Mesendoderm (in vitro differentiated cells): ENCODE results near the gene CSNK1E.
A peak's percentile ranks its signal among the peaks of the same experiment; 100 is the strongest.
"Not testable (repeated sequence)": the region's sequence is repeated elsewhere in the genome, so short reads cannot be mapped to it uniquely, and the experiment has no call there.

ENCODE experiments used
- DNase-seq: peaks from one replicate; pipeline ENCODE4 v3.0.0; 2013
- H2AK5ac ChIP-seq: 2 replicates; pipeline ENCODE4 v1.6.1; 2013; ENCODE audit warnings: low read length, inconsistent platforms
- H2BK120ac ChIP-seq: 2 replicates; pipeline ENCODE4 v1.6.1; 2013; ENCODE audit warnings: low read depth, mild to moderate bottlenecking, low read length, moderate library complexity, mixed read lengths
- H2BK15ac ChIP-seq: replicated peaks from 2 replicates; pipeline ENCODE4 v1.6.1; 2013; ENCODE audit warnings: low read depth, mild to moderate bottlenecking, moderate library complexity
- H2BK5ac ChIP-seq: 2 replicates; pipeline ENCODE4 v1.6.1; 2013; ENCODE audit warnings: low read length, inconsistent platforms
- H3K18ac ChIP-seq: 2 replicates; pipeline ENCODE4 v1.6.1; 2013; ENCODE audit warnings: mild to moderate bottlenecking, low read length, mixed read lengths
- H3K23ac ChIP-seq: one replicate; pipeline ENCODE4 v1.6.1; 2013; ENCODE audit warnings: low read length
- H3K27ac ChIP-seq: 2 replicates; pipeline ENCODE4 v1.5.1; 2013; ENCODE audit warnings: low read depth, mild to moderate bottlenecking, inconsistent platforms, low read length, moderate library complexity
- H3K27me3 ChIP-seq: 2 replicates; pipeline ENCODE4 v1.6.1; 2013; ENCODE audit warnings: low read length, control low read depth, mild to moderate bottlenecking, inconsistent platforms; ENCODE audit not compliant: insufficient read depth, poor library complexity
- H3K36me3 ChIP-seq: 2 replicates; pipeline ENCODE4 v1.6.1; 2013; ENCODE audit warnings: low read length, inconsistent platforms; ENCODE audit not compliant: control insufficient read depth, insufficient read depth
- H3K4ac ChIP-seq: one replicate; pipeline ENCODE4 v1.6.1; 2013; ENCODE audit warnings: low read depth, mild to moderate bottlenecking, low read length, moderate library complexity
- H3K4me1 ChIP-seq: 2 replicates; pipeline ENCODE4 v1.6.1; 2013; ENCODE audit warnings: low read depth, low read length, inconsistent platforms; ENCODE audit not compliant: control insufficient read depth
- H3K4me2 ChIP-seq: 2 replicates; pipeline ENCODE4 v1.6.1; 2013; ENCODE audit warnings: low read length
- H3K4me3 ChIP-seq: 2 replicates; pipeline ENCODE4 v1.5.1; 2013; ENCODE audit warnings: mild to moderate bottlenecking, low read length
- H3K56ac ChIP-seq: one replicate; pipeline ENCODE4 v1.6.1; 2013; ENCODE audit warnings: low read length
- H3K79me1 ChIP-seq: 2 replicates; pipeline ENCODE4 v1.6.1; 2013; ENCODE audit warnings: low read length, inconsistent platforms
- H3K79me2 ChIP-seq: 2 replicates; pipeline ENCODE4 v1.6.1; 2013; ENCODE audit warnings: mild to moderate bottlenecking, low read length; ENCODE audit not compliant: control insufficient read depth, insufficient read depth
- H3K9ac ChIP-seq: 2 replicates; pipeline ENCODE4 v1.6.1; 2013; ENCODE audit warnings: low read length, inconsistent platforms
- H4K5ac ChIP-seq: one replicate; pipeline ENCODE4 v1.6.1; 2013; ENCODE audit warnings: low read length
- H4K8ac ChIP-seq: one replicate; pipeline ENCODE4 v1.6.1; 2013; ENCODE audit warnings: low read depth, mild to moderate bottlenecking, control low read depth, low read length, moderate library complexity
- WGBS: extraction: QIAGEN DNeasy Blood & Tissue Kit; methylation state at CpG from one replicate; pipeline ENCODE4 v1.1.7; 2013; ENCODE audit warnings: low lambda C conversion rate, missing lambda C conversion rate; ENCODE audit not compliant: insufficient coverage; ENCODE audit errors: extremely low coverage; 5-methylcytosine and 5-hydroxymethylcytosine counted together

CSNK1E gene

GRCh38 chr22:38357971-38358370, 40.7 kb upstream of the CSNK1E start:
- H2BK15ac ChIP-seq, H3K79me2 ChIP-seq, H4K8ac ChIP-seq, H3K4me1 ChIP-seq, H3K4me2 ChIP-seq, H3K56ac ChIP-seq, DNase-seq, H4K5ac ChIP-seq, H3K4me3 ChIP-seq, H3K36me3 ChIP-seq, H2BK5ac ChIP-seq, H3K27ac ChIP-seq, H3K23ac ChIP-seq, H3K79me1 ChIP-seq, H3K4ac ChIP-seq, H3K27me3 ChIP-seq, H2AK5ac ChIP-seq, H2BK120ac ChIP-seq, H3K9ac ChIP-seq, H3K18ac ChIP-seq: not testable (repeated sequence)
- no CpG with 5 or more reads among the region's 10 CpGs for WGBS

- no peaks in the 10 kb centered on the region for H3K79me2 ChIP-seq
Measured at GRCh38 chr22:38355275-38355674, 38.0 kb upstream of the CSNK1E start.

GRCh38 chr22:38353701-38354100, 36.5 kb upstream of the CSNK1E start:
- H3K79me2 ChIP-seq = no peaks in the 10 kb centered on the region
- peak overlapping the region; percentile 92 for H3K27ac ChIP-seq
- H3K23ac ChIP-seq = no peak overlapping the region
- DNase-seq = peak; percentile 88
- H3K4me2 ChIP-seq = no peak overlapping the region
- H3K27me3 ChIP-seq = no peaks in the 10 kb centered on the region
- no peak overlapping the region for H2AK5ac ChIP-seq
- peaks cover 2% of the 10 kb centered on the region for H3K36me3 ChIP-seq
- peaks cover 5% of the 10 kb centered on the region for H3K4me1 ChIP-seq
- no peak overlapping the region for H2BK5ac ChIP-seq
- H2BK15ac ChIP-seq = no peak overlapping the region
- H2BK120ac ChIP-seq = no peak overlapping the region
- H3K18ac ChIP-seq = peak overlapping the region; percentile 65
- H3K4me3 ChIP-seq = no peak overlapping the region
- no peak overlapping the region for H3K4ac ChIP-seq
- no peak overlapping the region for H3K9ac ChIP-seq
- peak overlapping the region; percentile 73 for H3K56ac ChIP-seq
- no peaks in the 10 kb centered on the region for H3K79me1 ChIP-seq
- H4K8ac ChIP-seq = no peak overlapping the region
- WGBS = no CpG with 5 or more reads among the region's 10 CpGs
- H4K5ac ChIP-seq = no peak overlapping the region

More at GRCh38 chr22:38355275-38355674, 38.0 kb upstream of the CSNK1E start:
- Histone ChIP-seq H3K4ac (no peak overlapping the region), H3K23ac (no peak overlapping the region), H3K56ac (no peak overlapping the region), H2BK5ac (no peak overlapping the region), H2BK120ac (no peak overlapping the region), H2AK5ac (no peak overlapping the region), H3K27me3 (no peaks in the 10 kb centered on the region), H4K5ac (no peak overlapping the region), H3K36me3 (peaks cover 2% of the 10 kb centered on the region), H4K8ac (no peak overlapping the region), H3K4me3 (no peak overlapping the region), H2BK15ac (no peak overlapping the region), H3K18ac (no peak overlapping the region), H3K79me1 (no peaks in the 10 kb centered on the region), H3K4me2 (no peak overlapping the region), H3K9ac (no peak overlapping the region), H3K27ac (no peak overlapping the region), H3K4me1 (peaks cover 5% of the 10 kb centered on the region)
- no CpG with 5 or more reads among the region's 14 CpGs for WGBS
- no peak for DNase-seq

- Histone ChIP-seq H3K36me3 (peaks cover 2% of the 10 kb centered on the region), H2BK120ac (no peak overlapping the region), H3K23ac (no peak overlapping the region), H3K27ac (peak overlapping the region; percentile 92), H3K4me2 (no peak overlapping the region), H3K79me1 (no peaks in the 10 kb centered on the region), H3K56ac (peak overlapping the region; percentile 73), H4K8ac (no peak overlapping the region), H3K4me1 (peaks cover 5% of the 10 kb centered on the region), H3K18ac (peak overlapping the region; percentile 65), H3K27me3 (no peaks in the 10 kb centered on the region), H2AK5ac (no peak overlapping the region), H3K9ac (no peak overlapping the region), H3K4ac (no peak overlapping the region), H4K5ac (no peak overlapping the region), H3K4me3 (no peak overlapping the region), H2BK5ac (no peak overlapping the region), H2BK15ac (no peak overlapping the region), H3K79me2 (no peaks in the 10 kb centered on the region)
- DNase-seq = peak; percentile 72
- WGBS = no CpG with 5 or more reads among the region's 33 CpGs
Measured at GRCh38 chr22:38353142-38353629, 36.0 kb upstream of the CSNK1E start.

GRCh38 chr22:38352436-38352835, 35.2 kb upstream of the CSNK1E start:
- Histone ChIP-seq H2BK120ac (no peak overlapping the region), H4K8ac (no peak overlapping the region), H3K56ac (no peak overlapping the region), H3K36me3 (peaks cover 2% of the 10 kb centered on the region), H3K4me2 (no peak overlapping the region), H3K4ac (no peak overlapping the region), H3K18ac (no peak overlapping the region), H2BK5ac (no peak overlapping the region), H3K27ac (no peak overlapping the region), H4K5ac (no peak overlapping the region), H3K23ac (no peak overlapping the region), H2BK15ac (no peak overlapping the region), H3K4me1 (peaks cover 5% of the 10 kb centered on the region), H3K4me3 (no peak overlapping the region), H3K9ac (no peak overlapping the region), H3K27me3 (no peaks in the 10 kb centered on the region), H2AK5ac (no peak overlapping the region), H3K79me2 (no peaks in the 10 kb centered on the region), H3K79me1 (no peaks in the 10 kb centered on the region)
- DNase-seq = no peak
- whole genome bisulfite sequencing = no CpG with 5 or more reads among the region's 4 CpGs
